Activated CD8-positive, alpha-beta memory T cell treated with anti-CD3 and anti-CD28 coated beads, Interleukin-2, amount 50 U/mL, for 4 hours (primary cell): Measurements from ENCODE around the gene SUPV3L1.
"Not testable (repeated sequence)": the region's sequence is repeated elsewhere in the genome, so short reads cannot be mapped to it uniquely, and the experiment has no call there.

ENCODE experiments used
- DNase-seq: peaks from one replicate; pipeline ENCODE4 v3.0.0-alpha.2; 2020

Gene SUPV3L1

GRCh38 chr10:69179743-69180524 lies at the start of gene SUPV3L1:
TSS of gene SUPV3L1 (plus strand) at chr10:69180234. CDS start at chr10:69180292, 58 bp downstream.
- DNase-seq = peak; percentile 86

GRCh38 chr10:69130251-69130650 lies 49.8 kb upstream of the SUPV3L1 start:
- no peak for DNase-seq

- DNase-seq = no peak
Measured at GRCh38 chr10:69139961-69140360, 40.1 kb upstream of the SUPV3L1 start.

GRCh38 chr10:69141304-69141703 lies 38.7 kb upstream of the SUPV3L1 start:
- no peak for DNase-seq

GRCh38 chr10:69142074-69142473 lies 38.0 kb upstream of the SUPV3L1 start:
- not testable (repeated sequence) for DNase-seq

- no peak for DNase-seq
Measured at GRCh38 chr10:69142983-69143382, 37.1 kb upstream of the SUPV3L1 start.

- DNase-seq = no peak
Measured at GRCh38 chr10:69145329-69145728, 34.7 kb upstream of the SUPV3L1 start.

- no peak for DNase-seq
Measured at GRCh38 chr10:69145864-69146263, 34.2 kb upstream of the SUPV3L1 start.

- no peak for DNase-seq
Measured at GRCh38 chr10:69146759-69147158, 33.3 kb upstream of the SUPV3L1 start.

- DNase-seq = no peak
Measured at GRCh38 chr10:69151984-69152383, 28.1 kb upstream of the SUPV3L1 start.

GRCh38 chr10:69153227-69153626 lies 26.8 kb upstream of the SUPV3L1 start:
- DNase-seq = no peak

GRCh38 chr10:69160809-69161241 lies 19.2 kb upstream of the SUPV3L1 start:
- DNase-seq = no peak

GRCh38 chr10:69168493-69168892 lies 11.5 kb upstream of the SUPV3L1 start:
- no peak for DNase-seq

- DNase-seq = no peak
Measured at GRCh38 chr10:69172241-69172982, 7.6 kb upstream of the SUPV3L1 start.

- not testable (repeated sequence) for DNase-seq
Measured at GRCh38 chr10:69175326-69175725, 4.7 kb upstream of the SUPV3L1 start.

- DNase-seq = no peak
Measured at GRCh38 chr10:69176823-69177222, 3.2 kb upstream of the SUPV3L1 start.

- DNase-seq = peak; percentile 16
Measured at GRCh38 chr10:69179089-69179742, 818 bp upstream of the SUPV3L1 start.

GRCh38 chr10:69180525-69181204 lies 631 bp downstream of the SUPV3L1 start:
- DNase-seq = no peak

GRCh38 chr10:69181433-69181832 lies 1.4 kb downstream of the SUPV3L1 start:
- DNase-seq = no peak

GRCh38 chr10:69182005-69182404 lies 2.0 kb downstream of the SUPV3L1 start:
- no peak for DNase-seq

GRCh38 chr10:69186524-69186923 lies 6.5 kb downstream of the SUPV3L1 start:
- DNase-seq = no peak

GRCh38 chr10:69201045-69201444 lies 21.0 kb downstream of the SUPV3L1 start:
- no peak for DNase-seq

GRCh38 chr10:69202332-69202731 lies 22.3 kb downstream of the SUPV3L1 start:
- DNase-seq = no peak
